GM12878 (cell line): ENCODE measurements around the gene PDE3B. TPM values are rescaled to one million over a fixed set of nuclear protein-coding genes. Genes with fewer than 3 reads are reported as not detected.

Experiments used
- ATAC-seq: fragments of 200-7000 bp; cut with Tn5 transposase; 3 replicates; pipeline ENCODE4 v1.9.1; 2020; ENCODE audit warnings: mild to moderate bottlenecking, moderate library complexity
- BruUV-seq: library from RNA; stranded (reverse); fragments of 400-500 nt; replicated peaks from 2 replicates; lab custom pipeline; 2021; lab: Mats Ljungman, UMichigan
- CTCF ChIA-PET: fragments of 300-600 bp; sonication (Branson Sonifier 250); formaldehyde crosslinking; extraction: SDS; loops from one replicate; lab custom pipeline; 2021; ENCODE audit warnings: inconsistent platforms; lab: Yijun Ruan, JAX
- POLR2A ChIA-PET: fragments of 350-600 bp; formaldehyde crosslinking; extraction: SDS; loops from one replicate; lab custom pipeline; 2021; ENCODE audit warnings: inconsistent platforms; lab: Charles Lee
- RAD21 ChIA-PET: fragments of 300-600 bp; sonication (Branson Sonifier 250); formaldehyde crosslinking; loops from one replicate; lab custom pipeline; 2023; ENCODE audit warnings: antibody characterized with exemption; ENCODE audit not compliant: unreplicated experiment; lab: Charles Lee
- SMC1A ChIA-PET: fragments of 300-600 bp; sonication (Branson Sonifier 250); formaldehyde crosslinking; loops from one replicate; lab custom pipeline; 2023; ENCODE audit not compliant: unreplicated experiment, uncharacterized antibody; lab: Charles Lee
- DNase-seq: peaks from one replicate; pipeline ENCODE4 v3.0.0-alpha.2; 2011; ENCODE audit warnings: low read depth, low spot score
- FAIRE-seq: peaks from 3 replicates; lab custom pipeline; 2011; peaks lifted over from hg19 to GRCh38; lab: Jason Lieb, UNC
- H2AFZ ChIP-seq: 2 replicates; pipeline ENCODE4 v1.6.0; 2011; ENCODE audit warnings: low read depth, low read length, control low read depth; ENCODE audit not compliant: control insufficient read depth
- H3K27ac ChIP-seq: 2 replicates; pipeline ENCODE4 v1.5.1; 2011; ENCODE audit warnings: control low read depth; ENCODE audit not compliant: control insufficient read depth, insufficient read depth
- H3K27me3 ChIP-seq, 2 experiments: replicated peaks in 1 of 2; 2 replicates each; pipeline versions ENCODE4 v1.6.0 to v1.6.1; 2011; ENCODE audit warnings: low read length in 1 of 2; ENCODE audit not compliant: control insufficient read depth in 2 of 2, insufficient read depth in 2 of 2
- H3K36me3 ChIP-seq, 2 experiments: 2 replicates each; pipeline ENCODE4 v1.5.1; 2011; ENCODE audit warnings: low read length in 1 of 2; ENCODE audit not compliant: control insufficient read depth in 2 of 2, insufficient read depth in 2 of 2
- H3K4me1 ChIP-seq: 2 replicates; pipeline ENCODE4 v1.6.1; 2011; ENCODE audit warnings: mild to moderate bottlenecking, low read length, moderate library complexity, mixed read lengths; ENCODE audit not compliant: control insufficient read depth, insufficient read depth
- H3K4me2 ChIP-seq: 2 replicates; pipeline ENCODE4 v1.6.0; 2011; ENCODE audit warnings: control low read depth; ENCODE audit not compliant: control insufficient read depth, insufficient read depth
- H3K4me3 ChIP-seq: fragments of 200-600 bp; sonication (generic); 2 replicates; pipeline ENCODE4 v1.5.1; 2016
- H3K79me2 ChIP-seq: 2 replicates; pipeline ENCODE4 v1.6.0; 2011; ENCODE audit warnings: low read length; ENCODE audit not compliant: control insufficient read depth, insufficient read depth
- H3K9ac ChIP-seq: 2 replicates; pipeline ENCODE4 v1.8.0; 2011; ENCODE audit warnings: low read length, control low read depth, mixed read lengths; ENCODE audit not compliant: control insufficient read depth, insufficient read depth
- H3K9me3 ChIP-seq: replicated peaks from 3 replicates; pipeline ENCODE4 v1.5.1; 2011; ENCODE audit warnings: mild to moderate bottlenecking, low read length; ENCODE audit not compliant: control insufficient read depth, insufficient read depth
- H4K20me1 ChIP-seq: 2 replicates; pipeline ENCODE4 v1.6.0; 2011; ENCODE audit not compliant: control insufficient read depth, insufficient read depth
- BCLAF1 ChIP-seq: fragments of 450-650 bp; IDR thresholded peaks from 2 replicates; pipeline ENCODE4 v1.6.1; 2017; ENCODE audit warnings: antibody characterized with exemption, mild to moderate bottlenecking, moderate library complexity
- JUNB ChIP-seq: IDR thresholded peaks from 2 replicates; pipeline ENCODE4 v1.6.1; 2016; ENCODE audit warnings: antibody characterized with exemption, mild to moderate bottlenecking
- MAX ChIP-seq: IDR thresholded peaks from 2 replicates; pipeline ENCODE4 v1.6.1; 2012; ENCODE audit warnings: low read depth, low read length, improper control_type of control experiment
- MEF2B ChIP-seq: fragments of 450-650 bp; IDR thresholded peaks from 2 replicates; pipeline ENCODE4 v1.6.1; 2018; ENCODE audit warnings: mild to moderate bottlenecking, moderate library complexity; ENCODE audit not compliant: partially characterized antibody, poor library complexity, severe bottlenecking
- PAX5 ChIP-seq: IDR thresholded peaks from 2 replicates; pipeline ENCODE4 v1.6.1; 2011; ENCODE audit warnings: low read depth, low read length, borderline replicate concordance
- RB1 ChIP-seq: fragments of 450-650 bp; formaldehyde crosslinking; IDR thresholded peaks from 2 replicates; pipeline ENCODE4 v1.6.1; 2017; ENCODE audit warnings: mild to moderate bottlenecking, borderline replicate concordance
- STAT1 ChIP-seq: fragments of 450-650 bp; conservative IDR thresholded peaks from 2 replicates; pipeline ENCODE4 v1.6.1; 2014; ENCODE audit warnings: antibody characterized with exemption, mild to moderate bottlenecking
- STAT3 ChIP-seq: IDR thresholded peaks from 2 replicates; pipeline ENCODE4 v1.6.1; 2011; ENCODE audit warnings: low read depth, low read length, improper control_type of control experiment
- SUZ12 ChIP-seq: fragments of 200-600 bp; sonication (generic); IDR thresholded peaks from one replicate; pipeline ENCODE4 v1.6.1; 2018; ENCODE audit warnings: antibody characterized with exemption, mild to moderate bottlenecking; ENCODE audit not compliant: unreplicated experiment
- ZBTB33 ChIP-seq: fragments of 450-650 bp; IDR thresholded peaks from 2 replicates; pipeline ENCODE4 v1.6.1; 2017; ENCODE audit warnings: mild to moderate bottlenecking
- WGBS: methylation state at CpG from one replicate; pipeline ENCODE4 v1.1.6; 2016; ENCODE audit warnings: low lambda C conversion rate; ENCODE audit not compliant: insufficient replicate concordance, insufficient coverage; ENCODE audit errors: missing lambda C conversion rate; 5-methylcytosine and 5-hydroxymethylcytosine counted together
- in situ Hi-C: fragments of 300-500 bp; cut with MboI; formaldehyde crosslinking; loops from 9 replicates; pipeline ENCODE4 v1.14.3; 2018; ENCODE audit warnings: mixed read lengths
- intact Hi-C: fragments of 100-400 bp; cut with micrococcal nuclease; formaldehyde crosslinking; loops from one replicate; pipeline ENCODE4 v1.14.2; 2022; ENCODE audit not compliant: unreplicated experiment
- polyA plus RNA-seq, 11 experiments: library from polyadenylated mRNA; depleted of rRNA in 4 of 11; unstranded in 6 of 11; stranded (reverse) in 5 of 11; fragments of >200 nt; fragmentation: Nextera tagmentation in 4 of 11; fragmentation: Illumina TruSeq in 1 of 11; extraction: Ambion mirVana in 4 of 11; extraction: Trizol in 1 of 11; gene quantifications; 1 replicate in 1 of 11; 2 replicates in 10 of 11; pipeline versions ENCODE4 v1.2.1 to v1.2.3, GENCODE V29; 2011 to 2016; ENCODE audit warnings: inconsistent platforms in 2 of 11, missing spikeins in 2 of 11, low read depth in 1 of 11
- total RNA-seq, 4 experiments: library from RNA; depleted of rRNA in 3 of 4; stranded (reverse); fragments of >200 nt in 3 of 4; fragmentation: Illumina TruSeq in 1 of 4; extraction: Trizol in 1 of 4; gene quantifications; 2 replicates each; pipeline versions ENCODE4 v1.2.1 to v1.2.3, GENCODE V29; 2013 to 2021

Gene PDE3B
- total and polyA plus RNA-seq, 10 of the 15 experiments (the other 5 are each of a cell fraction or from before 2014, with no cell fraction given): 0.04 to 3.1 (median 1.9) TPM

- ChIA-PET POLR2A (no interaction called here), RAD21 (no interaction called here)
These were observed 160.2 kb downstream of the PDE3B start for GRCh38 chr11:14803846-14804245.

More at GRCh38 chr11:14803846-14804245, 160.2 kb downstream of the PDE3B start:
- 24% methylated on average over 2 of the region's 2 CpGs for WGBS
- no peaks in the 10 kb centered on the region for H3K79me2 ChIP-seq
- ATAC-seq (no peak), FAIRE-seq (no peak), DNase-seq (no peak)
- H3K27ac ChIP-seq: no peak overlapping the region
- ChIA-PET CTCF (no interaction called here), SMC1A (no interaction called here)
- H4K20me1 ChIP-seq: no peaks in the 10 kb centered on the region
- TF ChIP-seq SUZ12: no peak
- no peak for TF ChIP-seq MAX
- no peak for TF ChIP-seq STAT1
- TF ChIP-seq PAX5: no peak
- no peak for TF ChIP-seq BCLAF1
- TF ChIP-seq ZBTB33: no peak
- no peak for TF ChIP-seq RB1
- TF ChIP-seq MEF2B: no peak
- no peak for TF ChIP-seq STAT3
- TF ChIP-seq JUNB: no peak
- H3K4me1 ChIP-seq: no peaks in the 10 kb centered on the region
- H3K9me3 ChIP-seq: no peaks in the 10 kb centered on the region
- H3K9ac ChIP-seq: no peak overlapping the region
- no peak overlapping the region for H2AFZ ChIP-seq
- H3K27me3 ChIP-seq: no peaks in the 10 kb centered on the region
- no TSS peak for BruUV-seq
- in situ Hi-C loops: no loop called here
- no peaks in the 10 kb centered on the region for H3K36me3 ChIP-seq
- H3K4me2 ChIP-seq: no peak overlapping the region
- H3K4me3 ChIP-seq: no peak overlapping the region
- intact Hi-C loops: no loop called here
